ENCODE results near the gene CELSR2. TPM values are rescaled to one million over a fixed set of nuclear protein-coding genes. Genes with fewer than 3 reads are reported as not detected.

The CELSR2 gene
- polyA plus RNA-seq, 1 donor (not counting 4 experiments of a cell fraction or from before 2014, with no cell fraction given), result 7.3 TPM

DNA sequence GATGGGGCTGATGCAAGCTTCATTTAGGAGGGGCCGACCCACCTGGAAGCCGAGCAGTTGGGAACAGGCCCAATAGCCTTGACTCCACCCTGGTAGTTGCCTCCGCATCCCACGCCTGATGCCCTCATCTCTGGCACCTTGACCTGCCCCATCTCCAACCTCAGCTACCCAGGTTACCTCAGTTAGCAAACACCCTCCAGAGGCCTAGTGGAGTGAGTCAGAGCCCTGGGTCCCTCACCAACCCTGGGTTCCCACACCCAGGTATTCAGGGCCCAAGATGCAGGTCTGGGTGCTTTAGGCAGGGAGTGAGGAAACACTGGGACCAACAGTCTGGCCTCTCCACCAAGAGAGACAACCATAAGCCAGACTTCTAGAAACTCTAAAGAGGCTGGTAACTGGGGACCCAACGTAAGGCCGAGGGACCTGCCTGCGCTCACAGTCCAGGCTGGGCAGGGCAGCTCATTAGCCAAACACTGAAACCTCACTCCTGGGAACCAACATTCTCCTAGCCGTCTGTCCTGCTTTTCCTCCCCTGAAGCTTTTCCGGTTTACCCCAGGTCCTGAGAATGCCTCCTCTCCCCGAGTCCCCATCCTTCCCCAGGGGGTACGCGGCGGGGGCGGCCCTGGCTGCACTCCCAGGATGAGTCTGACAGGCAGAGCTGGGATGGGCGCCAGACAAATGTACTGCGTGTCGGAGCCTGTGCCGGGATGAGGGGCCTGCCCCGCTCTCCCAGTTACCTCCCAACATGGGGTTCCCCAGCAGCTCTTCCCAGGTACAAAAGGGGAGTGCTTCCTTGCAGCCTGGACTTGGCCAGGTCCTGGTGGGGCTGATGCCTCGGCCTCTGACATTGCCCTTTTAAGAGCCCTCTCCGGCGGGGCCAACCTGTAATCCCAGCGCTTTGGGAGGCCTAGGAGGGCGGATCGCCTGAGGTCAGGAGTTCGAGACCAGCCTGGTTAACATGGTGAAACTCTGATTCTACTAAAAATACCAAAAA is 8.9 kb upstream of the CELSR2 start:
- Histone ChIP-seq H3K79me2 (ENCODE audit: control insufficient read depth, insufficient read depth, low read length) (no peaks in the 10 kb centered on the region), H3K4me3 (ENCODE audit: control insufficient read depth in 2 of 3, extremely low read depth in 1 of 3, insufficient read depth in 2 of 3, low read depth in 1 of 3, low read length in 3 of 3) (peak overlapping the region in 1 of 3 experiments; percentile 55), H3K27me3 (ENCODE audit: control insufficient read depth, extremely low read depth, insufficient read depth, low read length) (no peaks in the 10 kb centered on the region), H3K9ac (ENCODE audit: control insufficient read depth, extremely low read depth, insufficient read depth, low read length) (peak overlapping the region; percentile 85), H4K20me1 (ENCODE audit: control insufficient read depth, extremely low read depth, insufficient read depth, low read length) (peaks cover 5% of the 10 kb centered on the region), H2AFZ (ENCODE audit: control insufficient read depth, low read length) (peak overlapping the region; percentile 14), H3K9me1 (ENCODE audit: control insufficient read depth, extremely low read depth, insufficient read depth, low read length) (peaks cover 3% of the 10 kb centered on the region), H3K9me3 (ENCODE audit: control insufficient read depth, low read depth, low read length) (no peaks in the 10 kb centered on the region), H3K4me1 (ENCODE audit: control insufficient read depth, extremely low read depth, insufficient read depth, low read length) (peaks cover 29% of the 10 kb centered on the region), H3K4me2 (ENCODE audit: control insufficient read depth, extremely low read depth, insufficient read depth, low read depth, low read length) (peak overlapping the region; percentile 59), H3K27ac (ENCODE audit: control insufficient read depth, insufficient read depth, low read length) (peak overlapping the region; percentile 99), H3K36me3 (ENCODE audit: control insufficient read depth in 2 of 2, extremely low read depth in 1 of 2, insufficient read depth in 2 of 2, low read length in 2 of 2) (peaks cover 29 to 38% of the 10 kb centered on the region in 2 experiments)
- dilution Hi-C loops (cut with MboI; ENCODE audit: extremely low pct_ligation_motif_present, low sequenced_read_pairs), result no loop called here
- TF ChIP-seq, protein P1, sequence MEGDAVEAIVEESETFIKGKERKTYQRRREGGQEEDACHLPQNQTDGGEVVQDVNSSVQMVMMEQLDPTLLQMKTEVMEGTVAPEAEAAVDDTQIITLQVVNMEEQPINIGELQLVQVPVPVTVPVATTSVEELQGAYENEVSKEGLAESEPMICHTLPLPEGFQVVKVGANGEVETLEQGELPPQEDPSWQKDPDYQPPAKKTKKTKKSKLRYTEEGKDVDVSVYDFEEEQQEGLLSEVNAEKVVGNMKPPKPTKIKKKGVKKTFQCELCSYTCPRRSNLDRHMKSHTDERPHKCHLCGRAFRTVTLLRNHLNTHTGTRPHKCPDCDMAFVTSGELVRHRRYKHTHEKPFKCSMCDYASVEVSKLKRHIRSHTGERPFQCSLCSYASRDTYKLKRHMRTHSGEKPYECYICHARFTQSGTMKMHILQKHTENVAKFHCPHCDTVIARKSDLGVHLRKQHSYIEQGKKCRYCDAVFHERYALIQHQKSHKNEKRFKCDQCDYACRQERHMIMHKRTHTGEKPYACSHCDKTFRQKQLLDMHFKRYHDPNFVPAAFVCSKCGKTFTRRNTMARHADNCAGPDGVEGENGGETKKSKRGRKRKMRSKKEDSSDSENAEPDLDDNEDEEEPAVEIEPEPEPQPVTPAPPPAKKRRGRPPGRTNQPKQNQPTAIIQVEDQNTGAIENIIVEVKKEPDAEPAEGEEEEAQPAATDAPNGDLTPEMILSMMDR (optimal IDR thresholded peaks at IDR 0.05 in 1 of 3, IDR thresholded peaks at IDR 0.05 in 1 of 3, conservative IDR thresholded peaks at IDR 0.05 in 1 of 3; ENCODE audit: extremely low read depth in 1 of 3, insufficient read depth in 2 of 3, low read length in 3 of 3), result no peak
- no peak for TF ChIP-seq EZH2 (IDR thresholded peaks at IDR 0.05; ENCODE audit: low read length)
- no peak for FAIRE-seq
- peak; percentile 86 for DNase-seq (ENCODE audit: low read depth, low spot score)

DNA sequence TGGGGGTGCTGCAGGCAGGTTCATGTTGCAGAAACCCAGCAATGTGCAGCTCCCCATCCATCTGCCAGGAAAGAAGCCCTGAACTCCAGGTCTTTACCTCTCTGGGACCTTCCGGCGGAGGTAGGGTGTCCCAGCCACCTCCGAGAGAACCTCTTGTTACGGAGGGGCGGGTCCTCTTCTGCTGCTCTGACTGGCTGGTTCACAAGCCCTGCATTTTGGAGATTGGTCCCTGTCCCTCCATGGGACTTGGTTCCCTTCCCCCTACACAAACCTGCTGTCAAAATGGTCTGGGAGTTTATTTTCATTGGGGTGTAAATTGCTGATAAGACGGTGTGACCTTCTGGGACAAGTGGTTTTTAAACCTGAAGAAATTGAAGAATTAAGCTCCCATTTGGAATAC is 8.0 kb upstream of the CELSR2 start:
- Histone ChIP-seq H3K36me3 (ENCODE audit: control insufficient read depth in 2 of 2, extremely low read depth in 1 of 2, insufficient read depth in 2 of 2, low read length in 2 of 2) (peaks cover 23 to 30% of the 10 kb centered on the region in 2 experiments), H2AFZ (ENCODE audit: control insufficient read depth, low read length) (no peak overlapping the region), H3K9ac (ENCODE audit: control insufficient read depth, extremely low read depth, insufficient read depth, low read length) (no peak overlapping the region), H3K4me1 (ENCODE audit: control insufficient read depth, extremely low read depth, insufficient read depth, low read length) (peaks cover 29% of the 10 kb centered on the region), H3K79me2 (ENCODE audit: control insufficient read depth, insufficient read depth, low read length) (no peaks in the 10 kb centered on the region), H3K9me3 (ENCODE audit: control insufficient read depth, low read depth, low read length) (no peaks in the 10 kb centered on the region), H3K27ac (ENCODE audit: control insufficient read depth, insufficient read depth, low read length) (no peak overlapping the region), H3K27me3 (ENCODE audit: control insufficient read depth, extremely low read depth, insufficient read depth, low read length) (no peaks in the 10 kb centered on the region), H4K20me1 (ENCODE audit: control insufficient read depth, extremely low read depth, insufficient read depth, low read length) (peaks cover 5% of the 10 kb centered on the region), H3K9me1 (ENCODE audit: control insufficient read depth, extremely low read depth, insufficient read depth, low read length) (peaks cover 3% of the 10 kb centered on the region), H3K4me2 (ENCODE audit: control insufficient read depth, extremely low read depth, insufficient read depth, low read depth, low read length) (no peak overlapping the region), H3K4me3 (ENCODE audit: control insufficient read depth in 2 of 3, extremely low read depth in 1 of 3, insufficient read depth in 2 of 3, low read depth in 1 of 3, low read length in 3 of 3) (no peak overlapping the region)
- dilution Hi-C loops (cut with MboI; ENCODE audit: extremely low pct_ligation_motif_present, low sequenced_read_pairs), result no loop called here
- TF ChIP-seq EZH2 (IDR thresholded peaks at IDR 0.05; ENCODE audit: low read length), result no peak
- TF ChIP-seq, protein P1 (optimal IDR thresholded peaks at IDR 0.05 in 1 of 3, IDR thresholded peaks at IDR 0.05 in 1 of 3, conservative IDR thresholded peaks at IDR 0.05 in 1 of 3; ENCODE audit: extremely low read depth in 1 of 3, insufficient read depth in 2 of 3, low read length in 3 of 3), result no peak
- FAIRE-seq (no peak), DNase-seq (ENCODE audit: low read depth, low spot score) (no peak)

Data from keratinocyte (primary cell).